H9 (cell line): ENCODE measurements around the gene DLGAP4. TPM values are rescaled to one million over a fixed set of nuclear protein-coding genes. Genes with fewer than 3 reads are reported as not detected.

Source experiments
- DNase-seq: peaks from one replicate; pipeline ENCODE4 v3.0.0-alpha.2; 2017
- H2AFZ ChIP-seq: one replicate; pipeline ENCODE4 v1.6.1; 2013; ENCODE audit warnings: mild to moderate bottlenecking, low read length, control low read depth, moderate library complexity
- H2AK5ac ChIP-seq: 2 replicates; pipeline ENCODE4 v1.6.1; 2013; ENCODE audit warnings: low read length, control low read depth, mixed read lengths; ENCODE audit not compliant: insufficient read length
- H2BK120ac ChIP-seq: one replicate; pipeline ENCODE4 v1.6.1; 2013; ENCODE audit warnings: low read depth, mild to moderate bottlenecking, low read length, control low read depth, inconsistent platforms; ENCODE audit not compliant: poor library complexity, severe bottlenecking
- H2BK12ac ChIP-seq: 2 replicates; pipeline ENCODE4 v1.6.1; 2013; ENCODE audit warnings: low read length, control low read depth, mixed read lengths, low read depth; ENCODE audit not compliant: insufficient read length
- H2BK15ac ChIP-seq: 2 replicates; pipeline ENCODE4 v1.6.1; 2013; ENCODE audit warnings: low read depth, low read length, control low read depth
- H2BK20ac ChIP-seq: one replicate; pipeline ENCODE4 v1.6.1; 2013; ENCODE audit warnings: low read depth, mild to moderate bottlenecking, low read length, control low read depth, inconsistent platforms; ENCODE audit not compliant: poor library complexity, severe bottlenecking
- H2BK5ac ChIP-seq: 2 replicates; pipeline ENCODE4 v1.6.1; 2013; ENCODE audit warnings: low read length, control low read depth, mixed read lengths; ENCODE audit not compliant: insufficient read length
- H3K14ac ChIP-seq: 2 replicates; pipeline ENCODE4 v1.6.1; 2013; ENCODE audit warnings: low read length, control low read depth; ENCODE audit not compliant: insufficient read depth
- H3K18ac ChIP-seq: 2 replicates; pipeline ENCODE4 v1.6.1; 2013; ENCODE audit warnings: low read depth, mild to moderate bottlenecking, mixed read lengths, low read length, control low read depth; ENCODE audit not compliant: insufficient read length
- H3K23ac ChIP-seq: 2 replicates; pipeline ENCODE4 v1.6.1; 2013; ENCODE audit warnings: low read length, control low read depth, mixed read lengths, low read depth; ENCODE audit not compliant: insufficient read length
- H3K23me2 ChIP-seq: 2 replicates; pipeline ENCODE4 v1.6.1; 2013; ENCODE audit warnings: low read depth, mild to moderate bottlenecking, mixed read lengths, low read length, control low read depth; ENCODE audit not compliant: insufficient read length, poor library complexity, severe bottlenecking
- H3K27ac ChIP-seq: 2 replicates; pipeline ENCODE4 v1.5.1; 2013; ENCODE audit warnings: low read length, control low read depth, mixed read lengths, low read depth; ENCODE audit not compliant: insufficient read length
- H3K27me3 ChIP-seq: 2 replicates; pipeline ENCODE4 v1.6.1; 2013; ENCODE audit warnings: low read length, control low read depth, inconsistent platforms; ENCODE audit not compliant: insufficient read depth
- H3K4ac ChIP-seq: 2 replicates; pipeline ENCODE4 v1.6.1; 2013; ENCODE audit warnings: low read depth, mild to moderate bottlenecking, control low read depth, inconsistent platforms, low read length, moderate library complexity
- H3K4me1 ChIP-seq: 2 replicates; pipeline ENCODE4 v1.6.1; 2013; ENCODE audit warnings: low read length, control low read depth, inconsistent platforms; ENCODE audit not compliant: insufficient read depth
- H3K4me2 ChIP-seq: 2 replicates; pipeline ENCODE4 v1.6.1; 2013; ENCODE audit warnings: low read length, control low read depth, mixed read lengths; ENCODE audit not compliant: insufficient read length, insufficient read depth
- H3K56ac ChIP-seq: 2 replicates; pipeline ENCODE4 v1.6.1; 2013; ENCODE audit warnings: low read depth, mild to moderate bottlenecking, mixed read lengths, low read length, control low read depth; ENCODE audit not compliant: insufficient read length
- H3K79me1 ChIP-seq: 2 replicates; pipeline ENCODE4 v1.6.1; 2013; ENCODE audit warnings: low read depth, mild to moderate bottlenecking, moderate library complexity, low read length, control low read depth, inconsistent platforms; ENCODE audit not compliant: insufficient read depth, poor library complexity, severe bottlenecking
- H3K79me2 ChIP-seq: 2 replicates; pipeline ENCODE4 v1.6.1; 2013; ENCODE audit warnings: low read length, control low read depth, inconsistent platforms; ENCODE audit not compliant: insufficient read depth
- H3K9ac ChIP-seq: 2 replicates; pipeline ENCODE4 v1.6.1; 2013; ENCODE audit warnings: low read length, control low read depth, mixed read lengths; ENCODE audit not compliant: insufficient read length; ENCODE audit errors: extremely low read depth
- H3K9me3 ChIP-seq: one replicate; pipeline ENCODE4 v1.6.1; 2013; ENCODE audit warnings: low read depth, low read length, inconsistent platforms; ENCODE audit not compliant: control insufficient read depth
- H3T11ph ChIP-seq: one replicate; pipeline ENCODE4 v1.6.1; 2013; ENCODE audit warnings: mild to moderate bottlenecking, low read length, control low read depth, inconsistent platforms
- H4K20me1 ChIP-seq: one replicate; pipeline ENCODE4 v1.6.1; 2013; ENCODE audit not compliant: control insufficient read depth, insufficient read length, insufficient read depth
- H4K5ac ChIP-seq: 2 replicates; pipeline ENCODE4 v1.6.1; 2013; ENCODE audit warnings: low read depth, mild to moderate bottlenecking, mixed read lengths, low read length, control low read depth; ENCODE audit not compliant: insufficient read length
- H4K8ac ChIP-seq: replicated peaks from 2 replicates; pipeline ENCODE4 v1.6.1; 2013; ENCODE audit warnings: low read length, control low read depth, mixed read lengths, low read depth; ENCODE audit not compliant: insufficient read length
- H4K91ac ChIP-seq: 2 replicates; pipeline ENCODE4 v1.6.1; 2013; ENCODE audit warnings: low read depth, mild to moderate bottlenecking, moderate library complexity, mixed read lengths, low read length, control low read depth; ENCODE audit not compliant: insufficient read length
- H3K27ac Mint-ChIP-seq, 3 experiments: 2 replicates in 2 of 3; 3 replicates in 1 of 3; pipeline ENCODE4 v1.8.0; 2020 to 2021; ENCODE audit warnings: mixed read lengths in 3 of 3, mild to moderate bottlenecking in 1 of 3, moderate library complexity in 1 of 3
- H3K27me3 Mint-ChIP-seq: 2 replicates; pipeline ENCODE4 v1.8.0; 2021; ENCODE audit warnings: low read depth, mild to moderate bottlenecking, moderate library complexity, mixed read lengths
- H3K36me3 Mint-ChIP-seq, 3 experiments: 2 replicates in 2 of 3; 3 replicates in 1 of 3; pipeline ENCODE4 v1.8.0; 2020 to 2021; ENCODE audit warnings: low read depth in 3 of 3, mixed read lengths in 3 of 3; ENCODE audit not compliant: insufficient read depth in 1 of 3
- H3K4me1 Mint-ChIP-seq, 2 experiments: 2 replicates each; pipeline ENCODE4 v1.8.0; 2020; ENCODE audit warnings: mixed read lengths in 2 of 2
- H3K4me3 Mint-ChIP-seq, 2 experiments: 2 replicates in 1 of 2; 3 replicates in 1 of 2; pipeline ENCODE4 v1.8.0; 2020 to 2021; ENCODE audit warnings: mild to moderate bottlenecking in 2 of 2, mixed read lengths in 2 of 2, moderate library complexity in 1 of 2
- H3K9me3 Mint-ChIP-seq, 2 experiments: 2 replicates in 1 of 2; 3 replicates in 1 of 2; pipeline ENCODE4 v1.8.0; 2020; ENCODE audit warnings: mild to moderate bottlenecking in 2 of 2, mixed read lengths in 2 of 2, moderate library complexity in 1 of 2
- WGBS: extraction: QIAGEN DNeasy Blood & Tissue Kit; methylation state at CpG from one replicate; pipeline ENCODE4 v1.1.7; 2013; ENCODE audit warnings: missing lambda C conversion rate, low lambda C conversion rate, mixed read lengths; ENCODE audit not compliant: insufficient read length; ENCODE audit errors: extremely low coverage; 5-methylcytosine and 5-hydroxymethylcytosine counted together
- total RNA-seq: library from RNA; stranded (reverse); gene quantifications from 2 replicates; pipeline ENCODE4 v1.2.1, GENCODE V29; 2021
- TF ChIP-seq, protein P1 (sequence below): fragments of 200-600 bp; sonication (generic); conservative IDR thresholded peaks from 3 replicates; pipeline ENCODE4 v1.8.0; 2021; ENCODE audit warnings: antibody characterized with exemption, mild to moderate bottlenecking

The DLGAP4 gene
- total RNA-seq, 1 experiment from 2014 or later, result 48.0 TPM

DNA sequence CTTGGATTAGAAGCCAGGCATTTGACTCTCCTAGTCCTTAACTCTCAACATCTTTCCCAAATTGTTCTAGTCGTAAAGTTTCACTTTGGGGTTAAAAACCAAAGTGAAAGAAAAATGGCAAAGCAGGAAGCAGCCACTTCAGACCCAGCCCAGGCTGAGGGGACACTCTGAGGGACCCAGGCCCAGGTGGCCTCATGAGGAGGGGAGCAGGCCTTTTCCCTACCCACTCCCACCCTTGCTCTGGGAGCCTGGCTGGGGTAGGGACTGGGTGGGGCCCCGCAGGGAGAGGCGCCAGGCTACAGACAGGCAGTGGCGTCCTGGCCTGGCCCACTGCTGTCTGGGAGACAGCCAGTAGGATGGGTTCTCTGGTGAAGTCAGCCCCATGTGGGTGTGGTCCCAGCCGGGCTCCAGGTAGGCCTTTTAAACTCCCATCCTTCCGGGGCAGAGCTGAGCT is 166.5 kb downstream of the DLGAP4 start:
- H4K5ac ChIP-seq, result no peak overlapping the region
- H2BK5ac ChIP-seq, result no peak overlapping the region
- peaks cover 5% of the 10 kb centered on the region; the same call in 1 of the 2 replicates for H3K79me2 ChIP-seq
- H3K4me3 Mint-ChIP-seq, result no peak overlapping the region; a peak in 1 of 5 replicates
- no peak overlapping the region for H3T11ph ChIP-seq
- no peak overlapping the region for H2BK12ac ChIP-seq
- no peaks in the 10 kb centered on the region for H3K27me3 ChIP-seq
- no peaks in the 10 kb centered on the region for H4K20me1 ChIP-seq
- no peak overlapping the region for H3K4me2 ChIP-seq
- no peaks in the 10 kb centered on the region for H3K27me3 Mint-ChIP-seq
- no peaks in the 10 kb centered on the region for H3K23me2 ChIP-seq
- no peak overlapping the region for H3K27ac ChIP-seq
- no peak overlapping the region for H3K14ac ChIP-seq
- H2BK120ac ChIP-seq, result no peak overlapping the region
- no peak overlapping the region for H2AK5ac ChIP-seq
- peak; percentile 87 for DNase-seq
- peak overlapping the region in 2 of 3 experiments; percentile 83 to 92; a peak in 4 of 7 replicates for H3K27ac Mint-ChIP-seq
- H3K4me1 ChIP-seq, result no peaks in the 10 kb centered on the region
- H3K56ac ChIP-seq, result no peak overlapping the region
- no peak overlapping the region for H4K8ac ChIP-seq
- TF ChIP-seq, protein P1, sequence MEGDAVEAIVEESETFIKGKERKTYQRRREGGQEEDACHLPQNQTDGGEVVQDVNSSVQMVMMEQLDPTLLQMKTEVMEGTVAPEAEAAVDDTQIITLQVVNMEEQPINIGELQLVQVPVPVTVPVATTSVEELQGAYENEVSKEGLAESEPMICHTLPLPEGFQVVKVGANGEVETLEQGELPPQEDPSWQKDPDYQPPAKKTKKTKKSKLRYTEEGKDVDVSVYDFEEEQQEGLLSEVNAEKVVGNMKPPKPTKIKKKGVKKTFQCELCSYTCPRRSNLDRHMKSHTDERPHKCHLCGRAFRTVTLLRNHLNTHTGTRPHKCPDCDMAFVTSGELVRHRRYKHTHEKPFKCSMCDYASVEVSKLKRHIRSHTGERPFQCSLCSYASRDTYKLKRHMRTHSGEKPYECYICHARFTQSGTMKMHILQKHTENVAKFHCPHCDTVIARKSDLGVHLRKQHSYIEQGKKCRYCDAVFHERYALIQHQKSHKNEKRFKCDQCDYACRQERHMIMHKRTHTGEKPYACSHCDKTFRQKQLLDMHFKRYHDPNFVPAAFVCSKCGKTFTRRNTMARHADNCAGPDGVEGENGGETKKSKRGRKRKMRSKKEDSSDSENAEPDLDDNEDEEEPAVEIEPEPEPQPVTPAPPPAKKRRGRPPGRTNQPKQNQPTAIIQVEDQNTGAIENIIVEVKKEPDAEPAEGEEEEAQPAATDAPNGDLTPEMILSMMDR, result no peak
- WGBS, result no CpG with 5 or more reads among the region's 6 CpGs
- peaks cover 1 to 10% (median 9%) of the 10 kb centered on the region in 3 experiments; a peak in 4 of 7 replicates for H3K36me3 Mint-ChIP-seq
- no peaks in the 10 kb centered on the region for H3K9me3 Mint-ChIP-seq
- H3K4ac ChIP-seq, result no peak overlapping the region
- no peak overlapping the region for H3K9ac ChIP-seq
- H3K9me3 ChIP-seq, result no peaks in the 10 kb centered on the region
- H2AFZ ChIP-seq, result no peak overlapping the region
- H4K91ac ChIP-seq, result no peak overlapping the region
- H3K18ac ChIP-seq, result no peak overlapping the region
- H3K4me1 Mint-ChIP-seq, result peaks cover 30 to 42% of the 10 kb centered on the region in 2 experiments
- no peak overlapping the region for H2BK15ac ChIP-seq
- no peak overlapping the region for H2BK20ac ChIP-seq
- H3K79me1 ChIP-seq, result no peaks in the 10 kb centered on the region
- no peak overlapping the region for H3K23ac ChIP-seq
